WTC11 (cell line): Measurements from ENCODE around the gene RAB26. TPM values are rescaled to one million over a fixed set of nuclear protein-coding genes. Genes with fewer than 3 reads are reported as not detected.
A peak's percentile ranks its signal among the peaks of the same experiment; 100 is the strongest.

ENCODE experiments used
- JUN ChIP-seq: sonication (generic); formaldehyde crosslinking; IDR thresholded peaks from 2 replicates; pipeline ENCODE4 v1.8.0; 2023; ENCODE audit warnings: mild to moderate bottlenecking, missing genetic modification reagents
- NR2C2 ChIP-seq: sonication (generic); formaldehyde crosslinking; IDR thresholded peaks from 2 replicates; pipeline ENCODE4 v1.8.0; 2022; ENCODE audit warnings: mild to moderate bottlenecking, missing genetic modification reagents
- NR3C1 ChIP-seq: sonication (generic); formaldehyde crosslinking; conservative IDR thresholded peaks from 2 replicates; pipeline ENCODE4 v1.8.1; 2023; ENCODE audit warnings: low read depth, mild to moderate bottlenecking, missing genetic modification reagents
- PRRX2 ChIP-seq: fragments of 250-450 bp; sonication (Bioruptor Pico); IDR thresholded peaks from 2 replicates; pipeline ENCODE4 v1.8.0; 2021; ENCODE audit warnings: mild to moderate bottlenecking
- TCF7 ChIP-seq: sonication (generic); formaldehyde crosslinking; IDR thresholded peaks from 2 replicates; pipeline ENCODE4 v1.8.0; 2022; ENCODE audit warnings: mild to moderate bottlenecking, low read depth, missing genetic modification reagents, moderate library complexity
- ZNF317 ChIP-seq: sonication (generic); formaldehyde crosslinking; IDR thresholded peaks from 2 replicates; pipeline ENCODE4 v1.8.1; 2023; ENCODE audit warnings: low read depth, mild to moderate bottlenecking, moderate library complexity, missing genetic modification reagents, borderline replicate concordance
- ZNF396 ChIP-seq: fragments of 250-450 bp; sonication (Bioruptor Pico); IDR thresholded peaks from 2 replicates; pipeline ENCODE4 v1.8.0; 2021; ENCODE audit warnings: mild to moderate bottlenecking, moderate library complexity, borderline replicate concordance
- total RNA-seq: library from RNA; stranded (reverse); gene quantifications from 3 replicates; pipeline ENCODE4 v1.2.3, GENCODE V29; 2021
- TF ChIP-seq, protein P1 (sequence below): fragments of 250-450 bp; sonication (Bioruptor Pico); IDR thresholded peaks from 2 replicates; pipeline ENCODE4 v1.9.0; 2021; ENCODE audit warnings: mild to moderate bottlenecking, borderline replicate concordance
- TF ChIP-seq, protein P2 (sequence below): sonication (generic); formaldehyde crosslinking; IDR thresholded peaks from 2 replicates; pipeline ENCODE4 v1.8.1; 2022; ENCODE audit warnings: mild to moderate bottlenecking, moderate library complexity, missing genetic modification reagents
- TF ChIP-seq, protein P3 (sequence below): sonication (generic); formaldehyde crosslinking; IDR thresholded peaks from 2 replicates; pipeline ENCODE4 v1.8.0; 2022; ENCODE audit warnings: missing genetic modification reagents
- TF ChIP-seq, protein P4 (sequence below): sonication (generic); formaldehyde crosslinking; IDR thresholded peaks from 2 replicates; pipeline ENCODE4 v1.8.1; 2023; ENCODE audit warnings: mild to moderate bottlenecking, missing genetic modification reagents
- TF ChIP-seq, protein P5 (sequence below): sonication (generic); formaldehyde crosslinking; IDR thresholded peaks from 2 replicates; pipeline ENCODE4 v1.8.0; 2023; ENCODE audit warnings: missing genetic modification reagents, mild to moderate bottlenecking, borderline replicate concordance
- TF ChIP-seq, protein P6 (sequence below): fragments of 250-450 bp; sonication (Bioruptor Pico); IDR thresholded peaks from 2 replicates; pipeline ENCODE4 v2.1.2; 2022; ENCODE audit warnings: mild to moderate bottlenecking, moderate library complexity
- TF ChIP-seq, protein P7 (sequence below): sonication (generic); formaldehyde crosslinking; IDR thresholded peaks from 2 replicates; pipeline ENCODE4 v1.8.0; 2022; ENCODE audit warnings: mild to moderate bottlenecking, missing genetic modification reagents
- TF ChIP-seq, protein P8 (sequence below): sonication (generic); formaldehyde crosslinking; conservative IDR thresholded peaks from 2 replicates; pipeline ENCODE4 v1.8.1; 2022; ENCODE audit warnings: mild to moderate bottlenecking, missing genetic modification reagents
- TF ChIP-seq, protein P9 (sequence below): sonication (generic); formaldehyde crosslinking; IDR thresholded peaks from 2 replicates; pipeline ENCODE4 v1.8.0; 2022; ENCODE audit warnings: mild to moderate bottlenecking, missing genetic modification reagents

RAB26 gene
- total RNA-seq, 1 experiment from 2014 or later, result 7.3 TPM

DNA sequence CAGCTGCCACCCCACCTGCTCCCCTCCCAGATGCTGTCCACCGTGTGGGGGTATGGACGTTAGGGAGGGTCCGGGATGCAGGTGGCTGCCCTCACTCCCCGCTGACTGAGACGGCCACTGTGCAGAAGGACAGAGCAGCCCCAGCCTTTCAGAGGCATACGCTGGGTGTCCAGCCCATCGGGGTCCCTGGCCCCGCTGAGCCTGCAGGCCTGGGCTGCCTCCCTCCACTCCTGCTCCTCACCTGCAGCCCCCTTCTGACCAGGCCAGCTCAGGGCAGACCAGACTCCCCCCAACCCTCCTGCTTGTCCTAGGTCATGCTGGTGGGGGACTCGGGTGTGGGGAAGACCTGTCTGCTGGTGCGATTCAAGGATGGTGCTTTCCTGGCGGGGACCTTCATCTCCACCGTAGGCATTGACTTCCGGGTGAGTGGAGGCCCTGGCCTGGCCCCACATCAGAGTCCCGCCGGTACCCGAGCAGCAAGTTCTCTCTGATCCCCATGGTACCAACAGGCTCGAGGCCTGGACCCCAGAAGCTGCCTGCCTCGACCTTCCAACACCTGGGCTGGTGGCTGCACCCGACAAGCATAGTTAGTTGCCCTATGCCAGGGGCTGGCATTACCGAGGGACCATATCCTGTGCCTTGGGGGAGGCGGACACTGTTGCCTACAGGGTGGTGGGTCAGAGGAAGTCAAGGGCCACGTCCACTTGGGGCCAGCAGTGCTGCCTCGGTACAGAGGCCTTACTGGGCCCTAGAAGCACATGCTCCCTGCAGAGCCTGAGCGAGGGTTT, 1.4 kb downstream of the RAB26 start (continued):
- TF ChIP-seq, protein P1, sequence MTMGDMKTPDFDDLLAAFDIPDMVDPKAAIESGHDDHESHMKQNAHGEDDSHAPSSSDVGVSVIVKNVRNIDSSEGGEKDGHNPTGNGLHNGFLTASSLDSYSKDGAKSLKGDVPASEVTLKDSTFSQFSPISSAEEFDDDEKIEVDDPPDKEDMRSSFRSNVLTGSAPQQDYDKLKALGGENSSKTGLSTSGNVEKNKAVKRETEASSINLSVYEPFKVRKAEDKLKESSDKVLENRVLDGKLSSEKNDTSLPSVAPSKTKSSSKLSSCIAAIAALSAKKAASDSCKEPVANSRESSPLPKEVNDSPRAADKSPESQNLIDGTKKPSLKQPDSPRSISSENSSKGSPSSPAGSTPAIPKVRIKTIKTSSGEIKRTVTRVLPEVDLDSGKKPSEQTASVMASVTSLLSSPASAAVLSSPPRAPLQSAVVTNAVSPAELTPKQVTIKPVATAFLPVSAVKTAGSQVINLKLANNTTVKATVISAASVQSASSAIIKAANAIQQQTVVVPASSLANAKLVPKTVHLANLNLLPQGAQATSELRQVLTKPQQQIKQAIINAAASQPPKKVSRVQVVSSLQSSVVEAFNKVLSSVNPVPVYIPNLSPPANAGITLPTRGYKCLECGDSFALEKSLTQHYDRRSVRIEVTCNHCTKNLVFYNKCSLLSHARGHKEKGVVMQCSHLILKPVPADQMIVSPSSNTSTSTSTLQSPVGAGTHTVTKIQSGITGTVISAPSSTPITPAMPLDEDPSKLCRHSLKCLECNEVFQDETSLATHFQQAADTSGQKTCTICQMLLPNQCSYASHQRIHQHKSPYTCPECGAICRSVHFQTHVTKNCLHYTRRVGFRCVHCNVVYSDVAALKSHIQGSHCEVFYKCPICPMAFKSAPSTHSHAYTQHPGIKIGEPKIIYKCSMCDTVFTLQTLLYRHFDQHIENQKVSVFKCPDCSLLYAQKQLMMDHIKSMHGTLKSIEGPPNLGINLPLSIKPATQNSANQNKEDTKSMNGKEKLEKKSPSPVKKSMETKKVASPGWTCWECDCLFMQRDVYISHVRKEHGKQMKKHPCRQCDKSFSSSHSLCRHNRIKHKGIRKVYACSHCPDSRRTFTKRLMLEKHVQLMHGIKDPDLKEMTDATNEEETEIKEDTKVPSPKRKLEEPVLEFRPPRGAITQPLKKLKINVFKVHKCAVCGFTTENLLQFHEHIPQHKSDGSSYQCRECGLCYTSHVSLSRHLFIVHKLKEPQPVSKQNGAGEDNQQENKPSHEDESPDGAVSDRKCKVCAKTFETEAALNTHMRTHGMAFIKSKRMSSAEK (CRISPR knock-in tag), result peak; percentile 75; the same call in 1 of the 2 replicates
- no peak for TF ChIP-seq JUN
- TF ChIP-seq NR2C2, result no peak
- TF ChIP-seq, protein P2, sequence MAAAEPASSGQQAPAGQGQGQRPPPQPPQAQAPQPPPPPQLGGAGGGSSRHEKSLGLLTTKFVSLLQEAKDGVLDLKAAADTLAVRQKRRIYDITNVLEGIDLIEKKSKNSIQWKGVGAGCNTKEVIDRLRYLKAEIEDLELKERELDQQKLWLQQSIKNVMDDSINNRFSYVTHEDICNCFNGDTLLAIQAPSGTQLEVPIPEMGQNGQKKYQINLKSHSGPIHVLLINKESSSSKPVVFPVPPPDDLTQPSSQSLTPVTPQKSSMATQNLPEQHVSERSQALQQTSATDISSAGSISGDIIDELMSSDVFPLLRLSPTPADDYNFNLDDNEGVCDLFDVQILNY (CRISPR knock-in tag), result 0 out of 2 replicates have a peak, but pooled peaks have one; percentile 27
- no peak for TF ChIP-seq NR3C1
- TF ChIP-seq, protein P3, sequence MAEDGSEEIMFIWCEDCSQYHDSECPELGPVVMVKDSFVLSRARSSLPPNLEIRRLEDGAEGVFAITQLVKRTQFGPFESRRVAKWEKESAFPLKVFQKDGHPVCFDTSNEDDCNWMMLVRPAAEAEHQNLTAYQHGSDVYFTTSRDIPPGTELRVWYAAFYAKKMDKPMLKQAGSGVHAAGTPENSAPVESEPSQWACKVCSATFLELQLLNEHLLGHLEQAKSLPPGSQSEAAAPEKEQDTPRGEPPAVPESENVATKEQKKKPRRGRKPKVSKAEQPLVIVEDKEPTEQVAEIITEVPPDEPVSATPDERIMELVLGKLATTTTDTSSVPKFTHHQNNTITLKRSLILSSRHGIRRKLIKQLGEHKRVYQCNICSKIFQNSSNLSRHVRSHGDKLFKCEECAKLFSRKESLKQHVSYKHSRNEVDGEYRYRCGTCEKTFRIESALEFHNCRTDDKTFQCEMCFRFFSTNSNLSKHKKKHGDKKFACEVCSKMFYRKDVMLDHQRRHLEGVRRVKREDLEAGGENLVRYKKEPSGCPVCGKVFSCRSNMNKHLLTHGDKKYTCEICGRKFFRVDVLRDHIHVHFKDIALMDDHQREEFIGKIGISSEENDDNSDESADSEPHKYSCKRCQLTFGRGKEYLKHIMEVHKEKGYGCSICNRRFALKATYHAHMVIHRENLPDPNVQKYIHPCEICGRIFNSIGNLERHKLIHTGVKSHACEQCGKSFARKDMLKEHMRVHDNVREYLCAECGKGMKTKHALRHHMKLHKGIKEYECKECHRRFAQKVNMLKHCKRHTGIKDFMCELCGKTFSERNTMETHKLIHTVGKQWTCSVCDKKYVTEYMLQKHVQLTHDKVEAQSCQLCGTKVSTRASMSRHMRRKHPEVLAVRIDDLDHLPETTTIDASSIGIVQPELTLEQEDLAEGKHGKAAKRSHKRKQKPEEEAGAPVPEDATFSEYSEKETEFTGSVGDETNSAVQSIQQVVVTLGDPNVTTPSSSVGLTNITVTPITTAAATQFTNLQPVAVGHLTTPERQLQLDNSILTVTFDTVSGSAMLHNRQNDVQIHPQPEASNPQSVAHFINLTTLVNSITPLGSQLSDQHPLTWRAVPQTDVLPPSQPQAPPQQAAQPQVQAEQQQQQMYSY (CRISPR knock-in tag), result 0 out of 2 replicates have a peak, but pooled peaks have one; percentile 1
- TF ChIP-seq, protein P4, sequence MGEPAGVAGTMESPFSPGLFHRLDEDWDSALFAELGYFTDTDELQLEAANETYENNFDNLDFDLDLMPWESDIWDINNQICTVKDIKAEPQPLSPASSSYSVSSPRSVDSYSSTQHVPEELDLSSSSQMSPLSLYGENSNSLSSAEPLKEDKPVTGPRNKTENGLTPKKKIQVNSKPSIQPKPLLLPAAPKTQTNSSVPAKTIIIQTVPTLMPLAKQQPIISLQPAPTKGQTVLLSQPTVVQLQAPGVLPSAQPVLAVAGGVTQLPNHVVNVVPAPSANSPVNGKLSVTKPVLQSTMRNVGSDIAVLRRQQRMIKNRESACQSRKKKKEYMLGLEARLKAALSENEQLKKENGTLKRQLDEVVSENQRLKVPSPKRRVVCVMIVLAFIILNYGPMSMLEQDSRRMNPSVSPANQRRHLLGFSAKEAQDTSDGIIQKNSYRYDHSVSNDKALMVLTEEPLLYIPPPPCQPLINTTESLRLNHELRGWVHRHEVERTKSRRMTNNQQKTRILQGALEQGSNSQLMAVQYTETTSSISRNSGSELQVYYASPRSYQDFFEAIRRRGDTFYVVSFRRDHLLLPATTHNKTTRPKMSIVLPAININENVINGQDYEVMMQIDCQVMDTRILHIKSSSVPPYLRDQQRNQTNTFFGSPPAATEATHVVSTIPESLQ (CRISPR knock-in tag), result no peak
- TF ChIP-seq ZNF317 (CRISPR knock-in tag), result no peak
- TF ChIP-seq PRRX2, result peak; percentile 78; the same call in 1 of the 2 replicates
- TF ChIP-seq, protein P5, sequence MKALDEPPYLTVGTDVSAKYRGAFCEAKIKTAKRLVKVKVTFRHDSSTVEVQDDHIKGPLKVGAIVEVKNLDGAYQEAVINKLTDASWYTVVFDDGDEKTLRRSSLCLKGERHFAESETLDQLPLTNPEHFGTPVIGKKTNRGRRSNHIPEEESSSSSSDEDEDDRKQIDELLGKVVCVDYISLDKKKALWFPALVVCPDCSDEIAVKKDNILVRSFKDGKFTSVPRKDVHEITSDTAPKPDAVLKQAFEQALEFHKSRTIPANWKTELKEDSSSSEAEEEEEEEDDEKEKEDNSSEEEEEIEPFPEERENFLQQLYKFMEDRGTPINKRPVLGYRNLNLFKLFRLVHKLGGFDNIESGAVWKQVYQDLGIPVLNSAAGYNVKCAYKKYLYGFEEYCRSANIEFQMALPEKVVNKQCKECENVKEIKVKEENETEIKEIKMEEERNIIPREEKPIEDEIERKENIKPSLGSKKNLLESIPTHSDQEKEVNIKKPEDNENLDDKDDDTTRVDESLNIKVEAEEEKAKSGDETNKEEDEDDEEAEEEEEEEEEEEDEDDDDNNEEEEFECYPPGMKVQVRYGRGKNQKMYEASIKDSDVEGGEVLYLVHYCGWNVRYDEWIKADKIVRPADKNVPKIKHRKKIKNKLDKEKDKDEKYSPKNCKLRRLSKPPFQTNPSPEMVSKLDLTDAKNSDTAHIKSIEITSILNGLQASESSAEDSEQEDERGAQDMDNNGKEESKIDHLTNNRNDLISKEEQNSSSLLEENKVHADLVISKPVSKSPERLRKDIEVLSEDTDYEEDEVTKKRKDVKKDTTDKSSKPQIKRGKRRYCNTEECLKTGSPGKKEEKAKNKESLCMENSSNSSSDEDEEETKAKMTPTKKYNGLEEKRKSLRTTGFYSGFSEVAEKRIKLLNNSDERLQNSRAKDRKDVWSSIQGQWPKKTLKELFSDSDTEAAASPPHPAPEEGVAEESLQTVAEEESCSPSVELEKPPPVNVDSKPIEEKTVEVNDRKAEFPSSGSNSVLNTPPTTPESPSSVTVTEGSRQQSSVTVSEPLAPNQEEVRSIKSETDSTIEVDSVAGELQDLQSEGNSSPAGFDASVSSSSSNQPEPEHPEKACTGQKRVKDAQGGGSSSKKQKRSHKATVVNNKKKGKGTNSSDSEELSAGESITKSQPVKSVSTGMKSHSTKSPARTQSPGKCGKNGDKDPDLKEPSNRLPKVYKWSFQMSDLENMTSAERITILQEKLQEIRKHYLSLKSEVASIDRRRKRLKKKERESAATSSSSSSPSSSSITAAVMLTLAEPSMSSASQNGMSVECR (CRISPR knock-in tag), result peak; percentile 58; the same call in 1 of the 2 replicates
- TF ChIP-seq, protein P6, sequence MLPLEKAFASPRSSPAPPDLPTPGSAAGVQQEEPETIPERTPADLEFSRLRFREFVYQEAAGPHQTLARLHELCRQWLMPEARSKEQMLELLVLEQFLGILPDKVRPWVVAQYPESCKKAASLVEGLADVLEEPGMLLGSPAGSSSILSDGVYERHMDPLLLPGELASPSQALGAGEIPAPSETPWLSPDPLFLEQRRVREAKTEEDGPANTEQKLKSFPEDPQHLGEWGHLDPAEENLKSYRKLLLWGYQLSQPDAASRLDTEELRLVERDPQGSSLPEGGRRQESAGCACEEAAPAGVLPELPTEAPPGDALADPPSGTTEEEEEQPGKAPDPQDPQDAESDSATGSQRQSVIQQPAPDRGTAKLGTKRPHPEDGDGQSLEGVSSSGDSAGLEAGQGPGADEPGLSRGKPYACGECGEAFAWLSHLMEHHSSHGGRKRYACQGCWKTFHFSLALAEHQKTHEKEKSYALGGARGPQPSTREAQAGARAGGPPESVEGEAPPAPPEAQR, result no peak
- TF ChIP-seq, protein P7, sequence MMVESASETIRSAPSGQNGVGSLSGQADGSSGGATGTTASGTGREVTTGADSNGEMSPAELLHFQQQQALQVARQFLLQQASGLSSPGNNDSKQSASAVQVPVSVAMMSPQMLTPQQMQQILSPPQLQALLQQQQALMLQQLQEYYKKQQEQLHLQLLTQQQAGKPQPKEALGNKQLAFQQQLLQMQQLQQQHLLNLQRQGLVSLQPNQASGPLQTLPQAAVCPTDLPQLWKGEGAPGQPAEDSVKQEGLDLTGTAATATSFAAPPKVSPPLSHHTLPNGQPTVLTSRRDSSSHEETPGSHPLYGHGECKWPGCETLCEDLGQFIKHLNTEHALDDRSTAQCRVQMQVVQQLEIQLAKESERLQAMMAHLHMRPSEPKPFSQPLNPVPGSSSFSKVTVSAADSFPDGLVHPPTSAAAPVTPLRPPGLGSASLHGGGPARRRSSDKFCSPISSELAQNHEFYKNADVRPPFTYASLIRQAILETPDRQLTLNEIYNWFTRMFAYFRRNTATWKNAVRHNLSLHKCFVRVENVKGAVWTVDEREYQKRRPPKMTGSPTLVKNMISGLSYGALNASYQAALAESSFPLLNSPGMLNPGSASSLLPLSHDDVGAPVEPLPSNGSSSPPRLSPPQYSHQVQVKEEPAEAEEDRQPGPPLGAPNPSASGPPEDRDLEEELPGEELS (CRISPR knock-in tag), result peak; percentile 12; the same call in 1 of the 2 replicates
- TF ChIP-seq, protein P8, sequence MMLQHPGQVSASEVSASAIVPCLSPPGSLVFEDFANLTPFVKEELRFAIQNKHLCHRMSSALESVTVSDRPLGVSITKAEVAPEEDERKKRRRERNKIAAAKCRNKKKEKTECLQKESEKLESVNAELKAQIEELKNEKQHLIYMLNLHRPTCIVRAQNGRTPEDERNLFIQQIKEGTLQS (CRISPR knock-in tag), result no peak
- TF ChIP-seq TCF7, result no peak
- TF ChIP-seq ZNF396 (CRISPR knock-in tag), result no peak
- TF ChIP-seq, protein P9, sequence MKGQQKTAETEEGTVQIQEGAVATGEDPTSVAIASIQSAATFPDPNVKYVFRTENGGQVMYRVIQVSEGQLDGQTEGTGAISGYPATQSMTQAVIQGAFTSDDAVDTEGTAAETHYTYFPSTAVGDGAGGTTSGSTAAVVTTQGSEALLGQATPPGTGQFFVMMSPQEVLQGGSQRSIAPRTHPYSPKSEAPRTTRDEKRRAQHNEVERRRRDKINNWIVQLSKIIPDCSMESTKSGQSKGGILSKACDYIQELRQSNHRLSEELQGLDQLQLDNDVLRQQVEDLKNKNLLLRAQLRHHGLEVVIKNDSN (CRISPR knock-in tag), result no peak
